Stomach smooth muscle (tissue), 2 donors: ENCODE results near the gene WDFY4.

ENCODE experiments used
- H3K27ac ChIP-seq: one replicate; pipeline ENCODE4 v1.7.0; 2013; ENCODE audit warnings: mild to moderate bottlenecking, low read length, inconsistent platforms
- H3K27me3 ChIP-seq, 2 donors: one replicate each; pipeline ENCODE4 v1.7.0; 2013; ENCODE audit warnings: low read length in 2 of 2; ENCODE audit not compliant: insufficient read depth in 2 of 2, control insufficient read depth in 1 of 2
- H3K36me3 ChIP-seq, 2 donors: one replicate each; pipeline ENCODE4 v1.7.0; 2013; ENCODE audit warnings: low read length in 2 of 2; ENCODE audit not compliant: control insufficient read depth in 2 of 2, insufficient read depth in 2 of 2
- H3K4me1 ChIP-seq: one replicate; pipeline ENCODE4 v1.7.0; 2013; ENCODE audit warnings: low read length; ENCODE audit not compliant: control insufficient read depth, insufficient read depth
- H3K4me3 ChIP-seq, 2 donors: one replicate each; pipeline ENCODE4 v1.7.0; 2013; ENCODE audit warnings: low read length in 2 of 2
- H3K9ac ChIP-seq, 2 donors: one replicate each; pipeline ENCODE4 v1.7.0; 2013; ENCODE audit warnings: low read length in 2 of 2, mild to moderate bottlenecking in 1 of 2
- H3K9me3 ChIP-seq, 2 donors: one replicate each; pipeline ENCODE4 v1.7.0; 2013; ENCODE audit warnings: low read length in 2 of 2; ENCODE audit not compliant: control insufficient read depth in 2 of 2
- donor health status: healthy.
- donor health status: Pancreatic carcinoma.

WDFY4 gene

GRCh38 chr10:48722153-48723145, 37.8 kb downstream of the WDFY4 start:
- Histone ChIP-seq H3K27ac (no peak overlapping the region), H3K27me3 (no peaks in the 10 kb centered on the region), H3K4me1 (no peaks in the 10 kb centered on the region), H3K36me3 (no peaks in the 10 kb centered on the region), H3K4me3 (no peak overlapping the region), H3K9ac (no peak overlapping the region), H3K9me3 (no peaks in the 10 kb centered on the region)

- no peak overlapping the region for H3K27ac ChIP-seq
- H3K9ac ChIP-seq = no peak overlapping the region
- no peaks in the 10 kb centered on the region for H3K27me3 ChIP-seq
- no peaks in the 10 kb centered on the region for H3K4me1 ChIP-seq
- no peaks in the 10 kb centered on the region for H3K36me3 ChIP-seq
- H3K9me3 ChIP-seq = no peaks in the 10 kb centered on the region
- H3K4me3 ChIP-seq = no peak overlapping the region
These were observed 39.5 kb downstream of the WDFY4 start for GRCh38 chr10:48724127-48724526.

GRCh38 chr10:48725708-48726107, 41.0 kb downstream of the WDFY4 start:
- Histone ChIP-seq H3K36me3 (no peaks in the 10 kb centered on the region), H3K9me3 (no peaks in the 10 kb centered on the region), H3K27me3 (no peaks in the 10 kb centered on the region), H3K9ac (no peak overlapping the region), H3K4me3 (no peak overlapping the region), H3K27ac (no peak overlapping the region), H3K4me1 (no peaks in the 10 kb centered on the region)

GRCh38 chr10:48727866-48728265, 43.2 kb downstream of the WDFY4 start:
- no peaks in the 10 kb centered on the region for H3K36me3 ChIP-seq

GRCh38 chr10:48729222-48729621, 44.5 kb downstream of the WDFY4 start:
- H3K4me3 ChIP-seq = no peak overlapping the region
- no peaks in the 10 kb centered on the region for H3K9me3 ChIP-seq
- no peak overlapping the region for H3K9ac ChIP-seq
- H3K27ac ChIP-seq = no peak overlapping the region
- H3K36me3 ChIP-seq = no peaks in the 10 kb centered on the region
- H3K27me3 ChIP-seq = no peaks in the 10 kb centered on the region
- H3K4me1 ChIP-seq = no peaks in the 10 kb centered on the region

More at GRCh38 chr10:48727866-48728265, 43.2 kb downstream of the WDFY4 start:
- Histone ChIP-seq H3K4me3 (no peak overlapping the region), H3K27ac (no peak overlapping the region), H3K27me3 (no peaks in the 10 kb centered on the region), H3K9me3 (no peaks in the 10 kb centered on the region), H3K9ac (no peak overlapping the region), H3K4me1 (no peaks in the 10 kb centered on the region)

- Histone ChIP-seq H3K4me3 (no peak overlapping the region), H3K27ac (no peak overlapping the region), H3K9ac (no peak overlapping the region), H3K36me3 (no peaks in the 10 kb centered on the region), H3K27me3 (no peaks in the 10 kb centered on the region), H3K4me1 (no peaks in the 10 kb centered on the region), H3K9me3 (no peaks in the 10 kb centered on the region)
These were observed 45.3 kb downstream of the WDFY4 start for GRCh38 chr10:48729941-48730457.

GRCh38 chr10:48731141-48731540, 46.5 kb downstream of the WDFY4 start:
- no peaks in the 10 kb centered on the region for H3K36me3 ChIP-seq

GRCh38 chr10:48731654-48732053, 47.0 kb downstream of the WDFY4 start:
- Histone ChIP-seq H3K4me1 (no peaks in the 10 kb centered on the region), H3K27ac (no peak overlapping the region), H3K9ac (no peak overlapping the region), H3K27me3 (no peaks in the 10 kb centered on the region), H3K4me3 (no peak overlapping the region), H3K36me3 (no peaks in the 10 kb centered on the region), H3K9me3 (no peaks in the 10 kb centered on the region)

More at GRCh38 chr10:48731141-48731540, 46.5 kb downstream of the WDFY4 start:
- no peaks in the 10 kb centered on the region for H3K4me1 ChIP-seq
- no peaks in the 10 kb centered on the region for H3K27me3 ChIP-seq
- no peaks in the 10 kb centered on the region for H3K9me3 ChIP-seq
- H3K4me3 ChIP-seq = no peak overlapping the region
- no peak overlapping the region for H3K27ac ChIP-seq
- no peak overlapping the region for H3K9ac ChIP-seq

GRCh38 chr10:48733329-48733728, 48.7 kb downstream of the WDFY4 start:
- Histone ChIP-seq H3K9me3 (no peaks in the 10 kb centered on the region), H3K36me3 (no peaks in the 10 kb centered on the region), H3K4me3 (no peak overlapping the region), H3K27me3 (no peaks in the 10 kb centered on the region), H3K4me1 (no peaks in the 10 kb centered on the region), H3K9ac (no peak overlapping the region), H3K27ac (no peak overlapping the region)

- H3K27me3 ChIP-seq = no peaks in the 10 kb centered on the region
- no peak overlapping the region for H3K27ac ChIP-seq
- no peaks in the 10 kb centered on the region for H3K36me3 ChIP-seq
- H3K4me1 ChIP-seq = no peaks in the 10 kb centered on the region
- no peaks in the 10 kb centered on the region for H3K9me3 ChIP-seq
- H3K9ac ChIP-seq = no peak overlapping the region
- no peak overlapping the region for H3K4me3 ChIP-seq
These were observed 51.2 kb downstream of the WDFY4 start for GRCh38 chr10:48735836-48736390.

GRCh38 chr10:48736596-48736995, 51.9 kb downstream of the WDFY4 start:
- H3K27ac ChIP-seq = no peak overlapping the region
- no peaks in the 10 kb centered on the region for H3K27me3 ChIP-seq
- H3K9ac ChIP-seq = no peak overlapping the region
- H3K36me3 ChIP-seq = no peaks in the 10 kb centered on the region
- H3K4me1 ChIP-seq = no peaks in the 10 kb centered on the region
- no peak overlapping the region for H3K4me3 ChIP-seq
- no peaks in the 10 kb centered on the region for H3K9me3 ChIP-seq
